ENCODE data around the gene NPRL2. TPM values are rescaled to one million over a fixed set of nuclear protein-coding genes. Genes with fewer than 3 reads are reported as not detected.
"Not testable (repeated sequence)": the region's sequence is repeated elsewhere in the genome, so short reads cannot be mapped to it uniquely, and the experiment has no call there.

NPRL2 gene
- total and polyA plus RNA-seq, 3 donors from 2014 or later, result 26.9 to 29.2 (median 28.0) TPM

- Histone ChIP-seq H3K27ac (no peak overlapping the region), H3K4me1 (peaks cover 33% of the 10 kb centered on the region)
- WGBS, 2 donors, result 57 to 84% methylated on average over 3 to 6 of the region's 6 CpGs
Observed at GRCh38 chr3:50317300-50317699, 33.3 kb downstream of the NPRL2 start.

DNA sequence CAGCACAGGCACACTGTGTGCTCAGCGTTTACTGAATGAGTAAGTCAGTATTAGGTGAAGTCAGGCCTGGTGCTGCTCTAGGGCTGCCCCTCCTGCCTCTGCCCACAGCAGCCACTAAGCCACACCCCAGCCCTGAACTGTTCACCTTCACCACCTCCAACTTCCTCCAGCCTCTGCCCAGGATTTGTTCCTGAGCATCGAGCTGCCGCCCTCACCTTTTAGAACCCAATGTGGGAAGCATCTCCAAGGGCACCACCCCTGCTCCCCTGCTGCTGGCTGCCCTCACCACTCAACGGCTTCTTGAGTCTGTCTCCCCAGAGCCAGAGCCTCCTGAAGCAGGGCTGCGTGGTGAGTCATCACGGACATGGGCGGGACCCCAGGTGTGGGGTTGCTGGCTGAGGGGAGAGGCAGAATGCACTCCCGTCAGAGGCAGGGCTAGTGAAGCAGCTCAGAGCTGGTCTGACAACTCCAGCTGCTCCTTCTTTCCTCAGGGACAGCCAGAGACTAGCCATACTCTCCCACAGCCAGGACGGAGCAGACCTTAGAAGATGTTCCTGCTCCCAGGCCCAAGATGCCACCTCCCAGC is 33.8 kb downstream of the NPRL2 start:
- H3K36me3 ChIP-seq (ENCODE audit: low read depth, missing control alignments), result no peaks in the 10 kb centered on the region
- no peak overlapping the region for H3K4me3 ChIP-seq
- intact Hi-C loops (cut with DNase I; ENCODE audit: low total_unique reads), result no loop called here
- no peak for DNase-seq
- H3K27me3 ChIP-seq, result no peaks in the 10 kb centered on the region
- 60 to 76% methylated on average over 7 to 9 of the region's 9 CpGs for WGBS, 2 donors
- no peaks in the 10 kb centered on the region for H3K9me3 ChIP-seq
- H3K27ac ChIP-seq, result no peak overlapping the region
- peaks cover 28% of the 10 kb centered on the region for H3K4me1 ChIP-seq
- TF ChIP-seq POLR2A (IDR thresholded peaks at IDR 0.05), result no peak
- TF ChIP-seq, protein P1, sequence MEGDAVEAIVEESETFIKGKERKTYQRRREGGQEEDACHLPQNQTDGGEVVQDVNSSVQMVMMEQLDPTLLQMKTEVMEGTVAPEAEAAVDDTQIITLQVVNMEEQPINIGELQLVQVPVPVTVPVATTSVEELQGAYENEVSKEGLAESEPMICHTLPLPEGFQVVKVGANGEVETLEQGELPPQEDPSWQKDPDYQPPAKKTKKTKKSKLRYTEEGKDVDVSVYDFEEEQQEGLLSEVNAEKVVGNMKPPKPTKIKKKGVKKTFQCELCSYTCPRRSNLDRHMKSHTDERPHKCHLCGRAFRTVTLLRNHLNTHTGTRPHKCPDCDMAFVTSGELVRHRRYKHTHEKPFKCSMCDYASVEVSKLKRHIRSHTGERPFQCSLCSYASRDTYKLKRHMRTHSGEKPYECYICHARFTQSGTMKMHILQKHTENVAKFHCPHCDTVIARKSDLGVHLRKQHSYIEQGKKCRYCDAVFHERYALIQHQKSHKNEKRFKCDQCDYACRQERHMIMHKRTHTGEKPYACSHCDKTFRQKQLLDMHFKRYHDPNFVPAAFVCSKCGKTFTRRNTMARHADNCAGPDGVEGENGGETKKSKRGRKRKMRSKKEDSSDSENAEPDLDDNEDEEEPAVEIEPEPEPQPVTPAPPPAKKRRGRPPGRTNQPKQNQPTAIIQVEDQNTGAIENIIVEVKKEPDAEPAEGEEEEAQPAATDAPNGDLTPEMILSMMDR (IDR thresholded peaks at IDR 0.05), result no peak

More at GRCh38 chr3:50317300-50317699, 33.3 kb downstream of the NPRL2 start:
- DNase-seq, result no peak
- no peaks in the 10 kb centered on the region for H3K27me3 ChIP-seq
- no peaks in the 10 kb centered on the region for H3K36me3 ChIP-seq (ENCODE audit: low read depth, missing control alignments)
- no peak overlapping the region for H3K4me3 ChIP-seq
- TF ChIP-seq POLR2A (IDR thresholded peaks at IDR 0.05), result no peak
- TF ChIP-seq, protein P1 (IDR thresholded peaks at IDR 0.05), result no peak
- no peaks in the 10 kb centered on the region for H3K9me3 ChIP-seq
- intact Hi-C loops (cut with DNase I; ENCODE audit: low total_unique reads), result no loop called here

DNA sequence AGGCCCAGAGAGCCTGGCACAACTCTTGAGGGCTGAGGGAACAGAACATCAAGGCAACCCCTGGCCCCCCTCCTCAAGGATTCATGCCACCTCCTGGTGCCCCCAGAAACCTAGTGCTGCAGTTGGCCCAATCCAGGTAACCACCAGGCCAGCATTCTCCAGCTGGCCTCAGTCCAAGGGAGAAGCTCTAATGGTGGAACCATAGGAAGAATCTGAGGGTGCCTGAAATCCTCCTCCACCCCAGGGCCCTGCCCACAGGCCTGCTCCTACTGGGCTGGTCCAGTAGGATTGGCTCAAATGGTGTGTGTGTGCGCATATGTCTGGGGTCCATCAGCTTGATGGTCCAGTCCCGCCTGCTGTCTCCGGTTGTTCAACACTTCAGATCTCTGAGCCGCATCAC is 35.8 kb downstream of the NPRL2 start:
- H3K4me1 ChIP-seq, result peaks cover 19% of the 10 kb centered on the region
- no peaks in the 10 kb centered on the region for H3K27me3 ChIP-seq
- intact Hi-C loops (cut with DNase I; ENCODE audit: low total_unique reads), result no loop called here
- no peak overlapping the region for H3K27ac ChIP-seq
- H3K9me3 ChIP-seq, result no peaks in the 10 kb centered on the region
- TF ChIP-seq, protein P1 (IDR thresholded peaks at IDR 0.05), result no peak
- TF ChIP-seq POLR2A (IDR thresholded peaks at IDR 0.05), result no peak
- DNase-seq, result no peak
- WGBS, 2 donors, result 98 to 99% methylated on average over 4 of the region's 4 CpGs
- H3K4me3 ChIP-seq, result no peak overlapping the region
- H3K36me3 ChIP-seq (ENCODE audit: low read depth, missing control alignments), result no peaks in the 10 kb centered on the region

DNA sequence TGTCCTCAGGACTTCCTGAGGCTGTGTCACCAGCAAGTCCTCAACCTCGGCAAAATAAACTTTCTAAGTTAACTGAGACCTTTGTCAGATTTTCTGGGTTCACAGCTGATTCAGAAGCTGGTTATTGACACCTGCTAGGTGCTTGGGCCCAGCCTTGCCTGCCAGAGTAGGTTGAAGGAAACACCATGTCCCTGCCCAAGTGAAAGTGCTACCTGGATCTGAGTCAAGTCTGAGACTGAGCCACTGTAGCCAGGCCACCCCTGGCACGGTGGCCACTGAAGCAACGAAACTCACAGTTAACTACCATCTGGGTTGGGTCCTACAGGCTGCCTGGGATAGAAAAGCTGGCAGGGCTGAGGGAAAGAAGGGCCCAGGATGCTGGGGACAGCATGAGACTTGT is 36.2 kb downstream of the NPRL2 start:
- H3K9me3 ChIP-seq, result no peaks in the 10 kb centered on the region
- intact Hi-C loops (cut with DNase I; ENCODE audit: low total_unique reads), result no loop called here
- H3K4me1 ChIP-seq, result peaks cover 15% of the 10 kb centered on the region
- no peak overlapping the region for H3K4me3 ChIP-seq
- no peak for TF ChIP-seq POLR2A (IDR thresholded peaks at IDR 0.05)
- TF ChIP-seq, protein P1 (IDR thresholded peaks at IDR 0.05), result no peak
- no peaks in the 10 kb centered on the region for H3K27me3 ChIP-seq
- 89 to 90% methylated on average over 3 of the region's 3 CpGs for WGBS, 2 donors
- no peak for DNase-seq
- no peaks in the 10 kb centered on the region for H3K36me3 ChIP-seq (ENCODE audit: low read depth, missing control alignments)
- H3K27ac ChIP-seq, result no peak overlapping the region

- H3K27ac ChIP-seq; H3K27me3 ChIP-seq; intact Hi-C loops (cut with DNase I; ENCODE audit: low total_unique reads); DNase-seq; H3K36me3 ChIP-seq (ENCODE audit: low read depth, missing control alignments); H3K9me3 ChIP-seq; H3K4me1 ChIP-seq: not testable (repeated sequence)
- 53 to 87% methylated on average over 4 to 20 of the region's 32 CpGs for WGBS, 2 donors
- H3K4me3 ChIP-seq, result peak overlapping the region in 1 of 2 donors; percentile 10
Observed at GRCh38 chr3:50312041-50312440, 38.5 kb downstream of the NPRL2 start.
